ENCODE measurements around the gene TMEM187. TPM values are rescaled to one million over a fixed set of nuclear protein-coding genes. Genes with fewer than 3 reads are reported as not detected.

Gene TMEM187
- total and polyA plus RNA-seq, 12 donors: 4.0 to 29.2 (median 12.9) TPM

GRCh38 chrX:154012336-154012991 lies 39.9 kb downstream of the TMEM187 start:
- Histone ChIP-seq H3K36me3 (replicated peaks in 1 of 2) (peaks cover 0 to 21% of the 10 kb centered on the region in 2 donors), H3K9me3 (replicated peaks in 1 of 3) (no peaks in the 10 kb centered on the region), H3K4me3 (no peak overlapping the region), H3K27me3 (no peaks in the 10 kb centered on the region), H3K27ac (peak overlapping the region; percentile 9 to 95 (median 69)), H3K4me1 (replicated peaks in 1 of 2) (peaks cover 0 to 12% of the 10 kb centered on the region in 2 donors)
- peak in 1 of 2 donors; percentile 14 for TF ChIP-seq POLR2A (IDR thresholded peaks at IDR 0.05)
- no peak for TF ChIP-seq CTCF (IDR thresholded peaks at IDR 0.05)
- 54 to 81% (median 73%) methylated on average over 3 to 17 of the region's 17 CpGs for WGBS, 4 donors
- DNase-seq: peak in 6 of 7 donors; percentile 49 to 72 (median 64)
- intact Hi-C loops (cut with DNase I): no loop called here

GRCh38 chrX:154013001-154013421 lies 40.5 kb downstream of the TMEM187 start:
- H3K9me3 ChIP-seq (replicated peaks in 1 of 3): no peaks in the 10 kb centered on the region
- DNase-seq: peak in 1 of 7 donors; percentile 22
- intact Hi-C loops (cut with DNase I): no loop called here
- peaks cover 0 to 13% of the 10 kb centered on the region in 2 donors for H3K4me1 ChIP-seq (replicated peaks in 1 of 2)
- 30 to 62% (median 52%) methylated on average over 2 to 17 of the region's 17 CpGs; no CpG with 5 or more reads in 1 of the 4 donors for WGBS, 4 donors
- H3K27me3 ChIP-seq: peaks cover 3% of the 10 kb centered on the region
- peaks cover 0 to 21% of the 10 kb centered on the region in 2 donors for H3K36me3 ChIP-seq (replicated peaks in 1 of 2)
- TF ChIP-seq CTCF (IDR thresholded peaks at IDR 0.05) (no peak), POLR2A (IDR thresholded peaks at IDR 0.05) (no peak)
- no peak overlapping the region for H3K4me3 ChIP-seq
- H3K27ac ChIP-seq: peak overlapping the region; percentile 9 to 95 (median 69)

- no peak for TF ChIP-seq POLR2A (IDR thresholded peaks at IDR 0.05)
- peak; percentile 66 to 90 (median 80) for TF ChIP-seq CTCF (IDR thresholded peaks at IDR 0.05)
- H3K9me3 ChIP-seq (replicated peaks in 1 of 3): no peaks in the 10 kb centered on the region
- H3K27me3 ChIP-seq: peaks cover 4% of the 10 kb centered on the region
- peaks cover 0 to 20% of the 10 kb centered on the region in 2 donors for H3K4me1 ChIP-seq (replicated peaks in 1 of 2)
- H3K36me3 ChIP-seq (replicated peaks in 1 of 2): peaks cover 0 to 21% of the 10 kb centered on the region in 2 donors
- WGBS, 4 donors: 29 to 43% (median 37%) methylated on average over 8 to 20 of the region's 20 CpGs
- peak overlapping the region in 4 of 5 donors; percentile 47 to 95 (median 60) for H3K27ac ChIP-seq
- peak in 2 of 7 donors; percentile 25 to 50 for DNase-seq
- H3K4me3 ChIP-seq: no peak overlapping the region
- intact Hi-C loops (cut with DNase I): no loop called here
Observed at GRCh38 chrX:154013614-154014360, 41.2 kb downstream of the TMEM187 start.

Measured in adrenal gland (tissue), 12 donors.